Measurements from ENCODE around the gene MACROD2.

The MACROD2 gene

GRCh38 chr20:15579688-15580087, 1584.4 kb downstream of the MACROD2 start:
- no peak for DNase-seq

DNA sequence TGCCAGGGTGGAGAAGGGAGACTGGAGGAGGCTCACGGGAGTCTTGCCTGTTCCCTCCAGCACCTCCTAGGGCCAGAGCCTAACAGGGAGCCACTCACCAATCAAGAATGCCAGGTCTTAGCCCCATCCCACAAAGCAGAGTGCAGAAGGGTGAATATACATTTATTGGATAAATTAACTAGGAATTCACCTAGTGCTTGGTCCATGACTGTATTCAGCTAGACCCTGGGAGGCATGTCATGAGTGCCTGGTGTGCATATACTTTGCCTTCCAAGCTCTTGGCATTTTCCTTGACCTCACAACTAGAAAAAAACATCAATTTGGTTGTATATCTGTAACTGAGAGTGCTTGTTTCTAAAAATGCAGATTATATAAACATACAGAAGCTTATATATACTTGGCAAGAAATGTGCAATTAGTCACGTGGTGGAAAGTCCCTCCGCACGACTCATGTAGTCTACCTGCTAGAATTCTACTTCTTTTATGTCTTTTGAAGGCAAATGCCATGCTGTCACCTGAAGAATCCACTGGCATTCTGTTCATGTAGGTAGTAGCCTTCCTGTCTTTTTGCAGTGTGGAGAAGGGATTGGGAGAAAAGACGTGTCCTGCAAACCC, 1586.9 kb downstream of the MACROD2 start:
- DNase-seq: no peak

GRCh38 chr20:15584507-15584906, 1589.2 kb downstream of the MACROD2 start:
- DNase-seq: no peak

DNA sequence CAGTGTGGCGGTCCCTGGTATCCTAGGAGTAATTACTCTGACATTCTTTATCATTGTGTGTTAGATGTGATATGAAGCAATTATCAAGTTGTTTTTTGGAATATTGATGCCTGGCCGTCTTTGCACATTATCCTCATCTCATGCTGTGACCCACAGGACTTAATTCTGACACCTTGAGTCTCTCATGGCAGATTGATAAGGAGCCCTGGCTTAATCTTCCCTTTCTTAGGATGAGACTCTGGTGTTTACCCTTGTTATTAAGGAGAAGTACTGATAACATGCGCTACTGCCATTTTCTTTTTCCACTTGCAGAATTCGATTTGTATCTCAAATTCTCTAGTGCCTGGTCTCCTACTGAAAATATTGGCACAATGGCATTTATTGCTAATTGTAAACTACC, 1597.8 kb downstream of the MACROD2 start:
- no peak for DNase-seq

DNA sequence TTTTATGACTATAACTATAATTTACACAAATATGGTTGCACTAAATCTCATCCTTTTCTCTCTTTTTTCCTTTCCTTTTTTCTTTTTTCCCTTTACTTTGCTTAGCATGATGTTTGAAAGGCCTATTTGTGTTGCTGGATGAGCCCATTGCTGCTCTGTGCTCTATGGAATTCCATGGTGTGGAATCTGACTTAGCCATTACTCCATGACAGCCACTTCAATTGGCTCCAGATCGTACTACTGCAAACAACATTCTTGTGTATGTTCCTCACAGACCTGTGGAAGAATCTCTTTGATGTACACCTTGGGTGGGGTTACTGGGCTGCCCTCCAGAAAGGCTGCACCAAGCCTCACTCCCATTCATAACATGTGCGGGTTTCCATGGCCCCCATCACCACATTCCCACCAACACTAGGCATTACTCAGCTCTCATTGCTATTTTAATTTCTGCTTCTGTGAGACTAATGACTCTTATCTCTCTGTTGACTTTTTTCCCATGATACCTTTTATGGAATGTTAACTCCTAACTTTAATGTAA, 1598.9 kb downstream of the MACROD2 start:
- no peak for DNase-seq

DNA sequence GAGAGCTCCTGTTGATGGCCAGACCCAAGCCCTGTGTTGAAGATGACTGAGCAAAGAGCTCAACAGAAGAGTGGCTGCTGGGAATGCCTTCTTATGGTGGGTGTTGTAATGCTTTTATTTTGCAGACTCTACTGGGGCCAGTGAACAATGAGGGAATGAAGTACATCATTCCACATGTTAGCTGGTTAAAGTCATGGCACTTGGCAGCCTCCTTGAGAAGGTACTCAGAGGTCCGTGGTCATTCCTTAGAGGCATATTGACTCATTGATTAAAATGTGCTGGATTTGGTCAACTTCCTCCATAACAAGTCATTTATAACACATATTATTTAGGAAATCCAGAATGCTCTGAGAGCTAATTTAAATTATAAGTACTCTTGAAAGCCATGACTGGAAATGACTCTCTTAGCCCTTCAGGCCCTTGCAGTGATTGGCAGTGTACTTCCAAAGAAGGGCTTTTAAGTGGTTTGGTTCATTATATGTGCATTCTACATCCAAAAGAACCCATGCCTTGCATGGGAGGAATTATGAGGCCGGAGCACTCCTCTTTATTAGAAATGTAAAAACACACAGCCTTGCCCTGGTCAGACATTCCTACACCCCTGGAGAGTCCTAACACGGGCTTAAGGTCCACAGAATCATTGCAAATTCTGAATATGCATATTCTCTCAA, 1601.0 kb downstream of the MACROD2 start:
- DNase-seq: no peak

GRCh38 chr20:15597306-15597705, 1602.0 kb downstream of the MACROD2 start:
- DNase-seq: no peak

DNA sequence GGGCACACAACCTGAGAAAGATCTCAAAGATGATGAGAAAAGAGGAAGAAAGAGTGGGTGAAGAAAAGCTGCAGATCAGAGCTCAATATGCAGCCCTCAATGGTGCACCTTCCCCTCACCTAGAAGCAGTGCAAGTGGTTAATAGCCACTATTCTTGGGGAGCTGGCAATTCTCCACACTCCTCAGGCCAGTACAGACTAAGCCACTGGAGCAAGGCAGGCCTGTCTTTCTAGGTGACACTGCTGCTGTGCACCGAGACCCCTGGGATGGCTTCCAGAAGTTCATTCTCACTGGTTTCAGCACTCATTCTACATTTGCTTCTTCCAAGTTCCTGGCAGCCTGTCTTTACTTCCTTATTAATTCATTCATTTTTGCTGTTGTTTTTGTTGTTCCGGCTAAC, 1604.6 kb downstream of the MACROD2 start:
- no peak for DNase-seq

DNA sequence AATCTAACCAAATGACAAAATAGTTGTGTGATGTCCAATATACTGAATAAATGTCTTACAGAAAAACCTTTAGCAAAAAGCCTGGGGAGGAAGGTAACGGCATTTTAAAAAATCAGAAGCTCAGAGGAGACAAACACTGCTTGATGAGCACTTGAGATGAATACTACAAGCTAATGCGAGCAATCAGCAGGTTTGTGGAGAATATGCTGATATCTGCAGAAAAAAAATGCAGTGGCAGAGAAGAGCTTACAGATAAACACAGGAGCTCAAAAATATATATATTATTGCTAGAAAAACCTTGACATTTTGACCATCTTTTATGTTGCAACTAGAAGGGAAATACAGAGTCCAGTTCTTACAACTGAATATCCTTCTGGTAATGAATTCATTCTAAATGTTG, 1605.2 kb downstream of the MACROD2 start:
- DNase-seq: no peak

DNA sequence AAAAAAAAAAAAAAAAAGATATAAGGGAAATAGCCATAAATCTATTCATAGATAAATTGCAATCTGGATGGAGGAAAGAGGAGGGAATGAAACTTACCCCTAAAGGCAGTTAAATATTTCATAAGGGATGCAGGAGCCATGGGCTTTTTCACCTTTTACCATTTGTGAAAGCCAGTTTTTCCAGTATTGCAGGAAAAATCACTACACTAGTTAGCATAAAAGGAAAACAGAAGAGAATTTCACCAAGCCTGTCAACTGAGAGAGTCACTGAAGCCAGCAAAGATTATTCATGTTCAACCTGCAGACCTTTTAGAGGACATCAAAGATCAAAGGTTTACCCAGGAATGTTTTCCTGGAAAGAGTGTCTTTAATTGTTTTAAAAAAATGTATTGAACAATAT, 1608.2 kb downstream of the MACROD2 start:
- no peak for DNase-seq

GRCh38 chr20:15603978-15604805, 1608.9 kb downstream of the MACROD2 start:
- DNase-seq: no peak

GRCh38 chr20:15609921-15610320, 1614.6 kb downstream of the MACROD2 start:
- no peak for DNase-seq

GRCh38 chr20:15610787-15611186, 1615.5 kb downstream of the MACROD2 start:
- DNase-seq: no peak

DNA sequence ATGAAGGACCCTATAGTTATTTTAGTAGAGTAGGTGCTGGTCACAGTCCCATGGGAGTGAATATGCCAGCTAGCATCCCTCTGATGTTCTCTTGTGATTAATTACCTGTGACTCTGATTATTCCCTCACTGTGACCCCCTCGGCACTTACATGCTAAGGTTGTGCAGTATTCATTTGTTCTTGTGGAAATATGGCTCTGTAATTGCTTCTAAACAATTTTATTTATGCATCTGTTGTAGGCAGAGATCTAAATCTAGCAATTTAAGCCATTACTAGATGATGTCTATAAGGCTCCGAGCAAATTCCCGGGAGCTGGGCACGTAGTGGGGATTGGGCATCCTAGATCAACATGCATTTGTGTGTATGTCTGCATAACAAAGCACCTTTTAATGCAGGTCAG, 1616.2 kb downstream of the MACROD2 start:
- no peak for DNase-seq

- DNase-seq: no peak
Observed at GRCh38 chr20:15612198-15612597, 1616.9 kb downstream of the MACROD2 start.

DNA sequence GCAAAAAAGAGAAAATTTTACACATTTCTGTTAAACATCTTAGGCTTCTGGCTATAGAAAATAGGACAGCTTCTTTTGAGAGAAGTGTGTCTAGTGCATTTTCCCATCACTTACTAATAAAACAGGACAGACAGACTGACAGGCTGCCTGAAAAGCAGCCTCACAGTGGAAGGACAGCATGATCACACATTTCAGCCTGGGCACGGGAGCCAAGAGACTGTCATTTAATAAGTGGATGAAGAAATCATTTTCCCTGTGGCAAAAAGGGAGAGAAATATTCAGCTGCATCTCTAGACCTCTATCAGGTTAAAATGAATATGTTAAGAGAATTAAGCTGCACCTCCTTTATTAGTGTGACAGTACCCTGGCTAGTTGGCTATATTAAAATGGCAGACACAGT, 1617.5 kb downstream of the MACROD2 start:
- no peak for DNase-seq

DNA sequence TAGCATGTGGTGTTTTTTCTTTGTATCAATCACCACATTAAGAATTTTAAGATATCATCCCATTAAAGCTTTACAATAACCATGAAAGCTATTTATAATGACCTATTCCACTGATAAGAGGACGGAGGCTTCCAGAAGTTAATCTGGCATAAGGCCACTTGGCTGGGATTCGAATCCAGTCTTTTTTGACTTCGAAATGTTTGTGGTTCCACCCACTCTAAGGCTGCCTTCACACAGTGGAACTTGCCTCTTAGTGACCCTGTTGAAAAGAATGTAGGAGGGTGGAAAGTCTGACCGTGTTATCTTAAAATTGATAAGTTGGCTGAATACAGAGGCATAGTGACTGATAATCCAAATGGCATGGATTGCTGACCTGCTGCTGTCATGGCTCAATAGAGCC, 1618.2 kb downstream of the MACROD2 start:
- DNase-seq: no peak

DNA sequence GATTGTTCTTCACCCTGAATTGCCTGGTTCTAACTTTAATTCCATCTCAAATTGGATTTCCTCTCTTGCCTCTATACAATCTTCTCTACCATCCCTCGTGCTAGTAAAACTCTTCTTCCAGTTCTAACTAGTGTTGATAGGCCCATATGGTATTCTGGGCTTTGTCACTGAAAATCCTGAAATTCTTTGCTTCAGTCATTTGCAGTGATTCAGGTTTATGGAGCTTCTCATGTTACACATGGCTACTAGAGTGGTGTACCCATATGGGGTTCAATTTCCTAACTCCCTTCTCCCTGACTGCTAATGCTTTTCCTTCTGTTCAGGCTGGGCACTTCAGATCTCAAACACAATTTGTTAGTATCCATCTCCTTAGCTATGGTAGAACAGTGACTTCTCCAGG, 1621.3 kb downstream of the MACROD2 start:
- DNase-seq: no peak

DNA sequence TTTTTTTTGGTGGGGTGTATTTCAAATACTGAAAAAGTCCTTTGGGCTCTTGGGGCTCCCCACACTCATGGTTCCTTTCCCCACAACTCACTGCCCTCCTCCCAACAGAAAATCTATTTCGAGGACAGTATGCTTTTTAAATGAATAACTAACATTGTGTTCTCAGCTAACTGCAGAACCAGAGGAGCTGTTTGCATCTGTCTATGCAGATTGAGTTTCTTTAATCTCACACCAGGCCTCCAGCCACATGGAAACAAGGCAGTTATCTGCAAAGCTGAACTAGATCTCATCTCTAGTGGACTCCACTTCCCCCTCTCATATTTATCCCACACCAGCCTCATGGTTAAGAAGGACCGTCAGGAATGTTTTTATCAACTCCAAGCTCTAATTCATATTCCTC, 1622.8 kb downstream of the MACROD2 start:
- DNase-seq: no peak

DNA sequence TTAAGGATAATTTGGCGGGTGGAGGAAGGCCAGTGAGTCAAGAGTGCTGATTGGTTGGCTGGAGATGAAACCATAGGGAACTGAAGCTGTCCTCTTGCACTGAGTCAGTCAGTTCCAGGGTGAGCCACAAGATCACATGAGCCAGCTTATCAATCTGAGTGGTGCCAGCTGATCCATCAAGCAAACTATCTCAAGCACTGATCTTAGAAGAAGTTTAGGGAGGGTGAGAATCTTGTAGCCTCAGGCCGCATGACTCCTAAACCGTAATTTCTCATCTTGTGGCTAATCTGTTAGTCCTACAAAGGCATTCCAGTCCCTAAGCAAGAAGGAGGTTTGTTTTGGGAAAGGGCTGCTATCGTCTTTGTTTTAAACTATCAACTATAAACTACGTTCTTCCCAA, 1623.6 kb downstream of the MACROD2 start:
- DNase-seq: no peak

DNA sequence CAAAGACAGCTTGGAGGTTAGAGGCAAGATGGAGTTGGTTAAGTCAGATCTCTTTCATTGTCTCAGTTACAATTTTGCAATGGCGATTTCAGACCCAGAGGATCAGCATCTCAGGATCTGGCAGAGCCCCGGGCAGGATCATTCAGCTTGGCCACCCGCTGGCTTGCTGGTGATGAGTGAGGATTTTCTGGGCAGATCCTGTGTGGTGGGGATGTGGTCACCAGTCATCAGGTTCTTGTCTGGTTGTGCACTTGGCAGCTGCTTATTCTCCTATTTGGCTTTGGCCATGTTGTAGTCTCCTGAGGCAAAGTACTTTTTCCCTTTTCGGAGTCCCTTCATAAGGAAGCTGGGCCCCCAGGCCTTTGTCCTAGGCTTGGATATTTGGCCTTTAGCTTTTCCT, 1624.0 kb downstream of the MACROD2 start:
- no peak for DNase-seq

- DNase-seq: no peak
Observed at GRCh38 chr20:15619816-15620215, 1624.5 kb downstream of the MACROD2 start.

DNA sequence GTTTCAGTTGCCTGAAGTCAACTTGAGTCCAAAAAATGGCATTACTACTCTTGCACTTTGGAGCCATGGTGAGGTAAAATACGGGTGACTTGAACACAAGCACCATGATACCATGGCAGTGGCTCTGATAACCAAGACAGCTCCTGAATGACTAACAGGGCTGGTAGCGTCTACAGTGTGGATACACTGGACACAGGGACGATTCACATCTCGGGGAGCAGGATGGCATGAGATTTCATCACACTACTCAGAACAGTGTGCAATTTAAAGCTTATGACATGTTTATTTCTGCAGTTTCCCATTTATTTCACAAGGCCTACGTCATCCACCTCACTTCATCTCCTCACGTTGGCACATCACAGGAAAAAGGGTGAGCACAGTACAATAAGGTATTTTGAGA, 1627.1 kb downstream of the MACROD2 start:
- DNase-seq: no peak

GRCh38 chr20:15623215-15623614, 1627.9 kb downstream of the MACROD2 start:
- DNase-seq: no peak
